Astrocyte of the cerebellum (primary cell): ENCODE results near the gene FGF11.

Experiments
- DNase-seq: peaks from one replicate; pipeline ENCODE4 v3.0.0-alpha.2; 2011; ENCODE audit warnings: low read depth
- H3K4me3 ChIP-seq: 2 replicates; pipeline ENCODE4 v1.5.1; 2011; ENCODE audit warnings: mild to moderate bottlenecking, low read depth, low read length, moderate library complexity
- in situ Hi-C: cut with HindIII; loops from 2 replicates; pipeline ENCODE4 v1.10.0; 2017; ENCODE audit warnings: low sequenced_read_pairs
- TF ChIP-seq, protein P1 (sequence below): IDR thresholded peaks from 2 replicates; pipeline ENCODE4 v1.5.1; 2012; ENCODE audit warnings: low read length, low read depth, moderate library complexity, mild to moderate bottlenecking; ENCODE audit errors: missing control alignments

FGF11 gene

DNA sequence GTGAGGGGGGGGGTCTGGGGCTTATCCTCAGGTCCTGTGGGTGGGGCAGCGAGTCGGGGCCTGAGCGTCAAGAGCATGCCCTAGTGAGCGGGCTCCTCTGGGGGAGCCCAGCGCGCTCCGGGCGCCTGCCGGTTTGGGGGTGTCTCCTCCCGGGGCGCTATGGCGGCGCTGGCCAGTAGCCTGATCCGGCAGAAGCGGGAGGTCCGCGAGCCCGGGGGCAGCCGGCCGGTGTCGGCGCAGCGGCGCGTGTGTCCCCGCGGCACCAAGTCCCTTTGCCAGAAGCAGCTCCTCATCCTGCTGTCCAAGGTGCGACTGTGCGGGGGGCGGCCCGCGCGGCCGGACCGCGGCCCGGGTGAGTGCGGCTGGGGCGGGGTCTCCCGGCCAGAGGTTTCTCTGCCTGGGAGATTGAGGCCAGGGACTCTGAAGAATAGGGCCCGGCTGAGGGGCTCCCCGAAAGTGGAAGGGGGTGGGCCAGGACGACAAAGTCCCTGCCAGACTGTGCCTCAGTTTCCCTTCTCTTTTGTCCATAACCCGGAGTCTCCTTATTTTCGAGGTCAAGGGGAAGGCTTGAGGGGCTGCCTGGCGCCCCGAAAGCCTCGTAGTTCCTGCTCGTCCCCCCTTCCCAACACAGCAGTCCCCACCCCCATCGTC lies at the start of gene FGF11:
FGF11 (plus strand) TSS at position 51 of the 651 bp plus-strand sequence; CDS start at position 160, 109 bp downstream.
- no peak for DNase-seq
- peak within 1 kb of the TSS; percentile 36 for H3K4me3 ChIP-seq
- in situ Hi-C loops = no loop called here
- TF ChIP-seq, protein P1, sequence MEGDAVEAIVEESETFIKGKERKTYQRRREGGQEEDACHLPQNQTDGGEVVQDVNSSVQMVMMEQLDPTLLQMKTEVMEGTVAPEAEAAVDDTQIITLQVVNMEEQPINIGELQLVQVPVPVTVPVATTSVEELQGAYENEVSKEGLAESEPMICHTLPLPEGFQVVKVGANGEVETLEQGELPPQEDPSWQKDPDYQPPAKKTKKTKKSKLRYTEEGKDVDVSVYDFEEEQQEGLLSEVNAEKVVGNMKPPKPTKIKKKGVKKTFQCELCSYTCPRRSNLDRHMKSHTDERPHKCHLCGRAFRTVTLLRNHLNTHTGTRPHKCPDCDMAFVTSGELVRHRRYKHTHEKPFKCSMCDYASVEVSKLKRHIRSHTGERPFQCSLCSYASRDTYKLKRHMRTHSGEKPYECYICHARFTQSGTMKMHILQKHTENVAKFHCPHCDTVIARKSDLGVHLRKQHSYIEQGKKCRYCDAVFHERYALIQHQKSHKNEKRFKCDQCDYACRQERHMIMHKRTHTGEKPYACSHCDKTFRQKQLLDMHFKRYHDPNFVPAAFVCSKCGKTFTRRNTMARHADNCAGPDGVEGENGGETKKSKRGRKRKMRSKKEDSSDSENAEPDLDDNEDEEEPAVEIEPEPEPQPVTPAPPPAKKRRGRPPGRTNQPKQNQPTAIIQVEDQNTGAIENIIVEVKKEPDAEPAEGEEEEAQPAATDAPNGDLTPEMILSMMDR = no peak

DNA sequence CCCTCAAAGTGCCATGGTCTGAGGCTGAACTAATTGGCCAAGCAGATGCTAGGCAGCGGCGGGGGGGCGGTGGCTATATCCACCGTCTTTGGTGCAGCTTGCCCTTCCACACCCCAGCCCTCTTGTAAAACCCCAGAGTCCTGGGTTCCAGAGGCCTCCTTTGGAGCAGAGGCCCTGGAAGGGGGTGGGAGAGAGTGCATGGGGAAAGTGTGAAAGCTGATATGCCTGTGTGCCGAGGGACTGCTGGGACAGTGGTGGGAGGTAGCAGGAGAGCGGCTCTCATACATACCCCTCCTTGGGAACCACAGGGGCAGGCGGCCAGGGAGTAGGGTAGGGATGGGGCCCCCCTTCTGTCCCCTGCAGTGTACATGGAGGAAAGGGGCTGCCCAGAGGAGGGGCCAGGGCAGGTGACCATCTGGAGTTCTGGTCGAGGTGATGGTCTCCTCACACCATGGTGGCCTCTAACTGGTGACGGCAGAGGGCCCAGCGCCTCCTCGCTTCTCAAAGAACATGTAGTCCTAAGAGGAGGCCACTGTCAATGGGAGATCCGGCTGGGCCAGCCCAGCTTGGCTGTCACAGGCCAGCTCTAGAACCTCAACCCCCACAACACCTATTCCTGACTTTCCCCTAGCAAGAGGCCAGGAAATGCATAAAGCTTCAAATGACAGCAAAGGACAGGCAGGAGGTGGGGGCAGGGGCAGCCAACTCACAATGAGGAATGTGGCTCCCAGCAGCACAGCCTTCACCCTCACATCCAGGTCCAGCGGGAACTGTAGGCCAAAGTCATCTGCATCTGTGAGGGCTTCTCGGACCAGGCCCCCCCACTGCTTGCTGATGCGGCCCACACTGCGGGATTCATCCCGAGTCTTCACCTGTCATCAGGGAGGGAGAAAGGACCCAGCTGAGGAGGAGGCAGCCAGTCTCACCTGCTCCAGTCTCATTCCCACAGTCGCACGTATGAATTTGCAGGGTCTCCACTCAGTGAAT lies 49.1 kb upstream of the FGF11 start:
- no peak overlapping the region for H3K4me3 ChIP-seq
- no peak for DNase-seq
- in situ Hi-C loops = loop anchor here (5.0 kb wide), 1 partner anchor 87 kb away; the partner anchor contains the start of gene ZBTB4
- TF ChIP-seq, protein P1 = no peak

DNA sequence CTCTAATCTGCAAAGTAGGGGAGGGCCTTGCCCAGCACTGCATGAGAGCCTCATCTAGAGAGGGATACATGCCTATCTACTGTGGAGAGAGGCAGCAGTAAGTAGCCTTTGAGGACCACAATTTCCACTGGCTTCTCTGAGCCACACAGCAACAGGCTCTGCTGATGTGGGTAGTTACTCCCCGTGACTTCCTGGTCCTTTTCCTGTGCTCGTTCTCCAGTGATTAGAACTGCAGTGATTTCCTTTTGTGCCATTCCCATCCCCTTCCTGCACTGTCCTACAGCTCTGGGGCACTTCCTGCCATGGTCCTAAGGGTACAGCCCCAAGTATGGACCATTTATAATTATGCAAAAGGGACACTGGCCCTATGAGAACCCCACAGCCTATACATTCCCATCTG lies 48.0 kb upstream of the FGF11 start:
- no peak for DNase-seq
- in situ Hi-C loops = no loop called here
- TF ChIP-seq, protein P1 = no peak
- no peak overlapping the region for H3K4me3 ChIP-seq

DNA sequence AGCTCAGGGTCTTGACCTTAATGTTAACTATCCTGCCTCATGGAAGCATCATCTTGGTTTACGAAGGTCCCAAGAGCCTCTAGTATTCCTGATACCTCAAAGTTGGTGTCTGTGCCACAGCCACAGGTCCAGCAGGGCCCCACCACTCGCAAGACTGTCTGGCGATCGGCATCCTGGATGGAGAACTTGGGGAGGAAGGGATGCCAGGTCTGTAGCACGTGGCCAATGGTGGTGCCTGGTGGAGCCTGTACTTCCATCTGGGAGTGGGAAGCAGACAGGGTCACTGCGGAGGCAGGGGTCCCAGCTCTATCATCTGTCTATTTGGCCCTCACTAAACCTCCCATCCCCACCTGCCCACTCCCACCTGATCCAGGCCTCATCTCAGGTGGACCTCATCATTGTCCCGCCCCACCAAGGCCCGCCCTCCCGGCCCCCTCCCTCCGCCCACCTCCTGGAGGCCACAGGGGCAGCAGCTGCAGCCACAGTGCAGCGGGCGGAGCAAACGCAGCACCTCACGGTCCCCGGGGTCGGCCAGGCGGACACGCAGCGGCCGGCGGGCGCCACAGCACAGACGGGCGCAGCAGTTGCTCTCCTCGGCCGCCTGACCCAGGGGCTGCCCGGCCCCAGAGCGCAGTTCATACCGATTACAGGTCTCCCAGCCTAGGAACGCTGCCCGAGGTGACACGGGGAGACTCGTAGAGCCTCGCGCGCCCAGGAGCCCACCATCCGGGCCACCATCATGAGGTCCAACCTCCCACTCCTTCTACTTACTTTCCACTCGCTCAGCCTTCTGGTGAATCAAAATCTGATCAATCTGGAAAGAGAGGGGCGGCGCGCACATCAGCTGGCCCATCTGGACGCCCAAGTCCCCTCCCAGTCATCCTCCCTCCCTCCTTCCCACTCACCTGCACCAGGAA lies 46.4 kb upstream of the FGF11 start:
- H3K4me3 ChIP-seq = peak overlapping the region; percentile 70
- TF ChIP-seq, protein P1 = no peak
- no peak for DNase-seq

DNA sequence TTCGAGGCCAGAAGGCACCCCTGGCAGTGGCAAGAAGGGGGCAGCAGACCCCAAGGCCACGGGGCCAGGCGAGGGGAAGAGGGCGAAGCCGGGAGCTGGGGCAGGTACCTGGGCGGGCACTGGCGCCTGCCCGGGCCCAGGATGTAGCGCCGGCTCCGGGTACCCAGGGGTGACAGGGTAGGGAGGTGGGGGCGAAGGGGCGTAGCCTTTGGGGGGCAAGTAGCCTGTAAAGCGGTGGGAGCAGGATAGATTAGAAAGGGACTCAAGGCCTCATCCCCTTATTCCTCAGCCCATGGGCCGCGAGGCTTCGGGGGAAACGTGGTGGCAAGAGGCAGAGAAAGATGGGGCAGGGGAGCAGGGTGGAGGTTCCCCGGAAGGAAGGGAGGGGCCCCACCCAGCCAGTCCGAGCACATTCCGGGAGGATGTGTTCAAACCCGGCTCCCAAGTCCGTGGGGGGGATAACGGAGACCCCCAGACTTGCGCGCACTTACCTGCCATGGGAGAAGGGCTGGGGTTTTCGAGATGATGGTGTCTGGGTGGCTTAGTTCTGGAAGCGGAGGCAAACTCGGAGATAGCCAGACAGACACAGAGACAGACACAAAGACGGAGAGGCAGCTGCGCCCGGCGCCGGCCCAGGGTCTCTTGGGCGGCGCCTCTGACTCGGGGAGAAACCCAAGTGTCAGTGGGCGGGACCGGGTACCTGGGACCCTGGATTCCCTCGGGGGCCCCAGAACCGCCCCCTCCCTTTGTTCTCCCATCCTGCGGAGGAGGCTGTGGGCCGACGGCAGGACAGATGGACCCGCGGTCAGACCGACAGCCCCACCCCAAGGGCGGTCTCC lies 45.5 kb upstream of the FGF11 start:
- DNase-seq = no peak
- in situ Hi-C loops = no loop called here

More for the DNA sequence above, 46.4 kb upstream of the FGF11 start:
- in situ Hi-C loops = no loop called here

More for the DNA sequence above, 45.5 kb upstream of the FGF11 start:
- peak overlapping the region; percentile 70 for H3K4me3 ChIP-seq
- TF ChIP-seq, protein P1 = peak; percentile 30
